Stimulated activated naive B cell treated with anti-CD40 and anti-IgM and Interleukin-4, amounts not matched to agents 10 μg/mL and 1 μg/mL and 100 μg/mL, for 72 hours (primary cell): ENCODE results near the gene RGS3.
"Not testable (repeated sequence)": the region's sequence is repeated elsewhere in the genome, so short reads cannot be mapped to it uniquely, and the experiment has no call there.

Experiments
- ATAC-seq, 2 donors: fragments of 150-1000 bp; cut with Tn5 transposase; replicated peaks; 2 replicates each; pipeline ENCODE4 v1.10.0; 2021; ENCODE audit warnings: moderate library complexity in 1 of 2
- DNase-seq: peaks from one replicate; pipeline ENCODE4 v3.0.0; 2021
- H3K27ac Mint-ChIP-seq: one replicate; pipeline ENCODE4 v1.8.0; 2022; ENCODE audit warnings: mild to moderate bottlenecking, mixed read lengths
- H3K27me3 Mint-ChIP-seq, 2 donors: one replicate each; pipeline ENCODE4 v1.8.0; 2022; ENCODE audit warnings: mixed read lengths in 2 of 2
- H3K36me3 Mint-ChIP-seq, 2 donors: one replicate each; pipeline ENCODE4 v1.8.0; 2022; ENCODE audit warnings: mixed read lengths in 2 of 2, mild to moderate bottlenecking in 1 of 2
- H3K4me1 Mint-ChIP-seq, 2 donors: one replicate each; pipeline ENCODE4 v1.8.0; 2022; ENCODE audit warnings: mixed read lengths in 2 of 2, mild to moderate bottlenecking in 1 of 2
- H3K4me3 Mint-ChIP-seq, 2 donors: one replicate each; pipeline ENCODE4 v1.8.0; 2022; ENCODE audit warnings: mild to moderate bottlenecking in 2 of 2, mixed read lengths in 2 of 2, moderate library complexity in 1 of 2
- H3K9me3 Mint-ChIP-seq, 2 donors: one replicate each; pipeline ENCODE4 v1.8.0; 2022; ENCODE audit warnings: mixed read lengths in 2 of 2, mild to moderate bottlenecking in 1 of 2

The RGS3 gene

DNA sequence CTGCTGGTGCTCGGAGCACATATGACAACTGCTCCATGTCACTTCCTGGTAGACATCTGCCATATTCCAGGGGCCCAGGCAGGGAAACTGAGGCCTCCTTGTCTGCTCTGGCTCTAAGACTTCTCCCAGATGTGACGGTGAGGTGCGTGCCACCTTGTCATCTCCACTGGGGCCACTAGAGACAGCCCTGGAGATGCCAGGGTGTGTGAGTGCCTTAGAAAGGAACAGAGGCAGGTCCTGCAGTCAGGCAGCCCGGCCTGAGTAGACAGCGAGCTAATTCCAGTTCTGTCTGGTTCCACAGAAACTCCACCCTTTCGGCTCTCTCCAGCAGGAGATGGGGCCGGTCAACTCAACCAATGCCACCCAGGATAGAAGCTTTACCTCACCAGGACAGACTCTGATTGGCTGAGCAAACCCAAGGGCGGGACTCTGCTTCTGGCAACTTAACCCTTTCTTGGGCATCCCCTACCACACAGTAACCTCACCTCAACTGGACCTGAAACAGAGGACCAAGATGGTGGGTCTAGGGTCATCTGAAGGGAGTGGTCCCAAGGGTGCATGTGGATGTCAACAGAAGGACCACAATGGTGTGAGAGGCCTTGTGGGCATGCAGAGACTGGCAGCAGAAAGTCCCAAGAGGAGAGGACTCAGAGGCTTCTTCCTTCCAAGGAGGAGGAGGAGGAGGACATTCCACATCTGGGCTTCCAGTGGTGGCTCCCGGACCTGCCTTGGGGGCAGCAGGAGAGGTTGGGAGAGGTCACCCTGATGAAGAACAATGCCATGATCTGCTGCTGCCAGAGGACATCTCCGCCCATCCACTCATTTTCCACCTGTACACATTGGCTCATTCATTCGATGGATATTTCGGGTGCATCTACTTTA lies 77.7 kb downstream of the RGS3 start:
- H3K9me3 Mint-ChIP-seq, result no peaks in the 10 kb centered on the region
- DNase-seq (no peak), ATAC-seq (no peak)
- no peak overlapping the region for H3K4me3 Mint-ChIP-seq
- H3K4me1 Mint-ChIP-seq, result peaks cover 0 to 1% of the 10 kb centered on the region in 2 donors
- no peak overlapping the region for H3K27ac Mint-ChIP-seq
- no peaks in the 10 kb centered on the region for H3K27me3 Mint-ChIP-seq
- peaks cover 4 to 7% of the 10 kb centered on the region in 2 donors for H3K36me3 Mint-ChIP-seq

DNA sequence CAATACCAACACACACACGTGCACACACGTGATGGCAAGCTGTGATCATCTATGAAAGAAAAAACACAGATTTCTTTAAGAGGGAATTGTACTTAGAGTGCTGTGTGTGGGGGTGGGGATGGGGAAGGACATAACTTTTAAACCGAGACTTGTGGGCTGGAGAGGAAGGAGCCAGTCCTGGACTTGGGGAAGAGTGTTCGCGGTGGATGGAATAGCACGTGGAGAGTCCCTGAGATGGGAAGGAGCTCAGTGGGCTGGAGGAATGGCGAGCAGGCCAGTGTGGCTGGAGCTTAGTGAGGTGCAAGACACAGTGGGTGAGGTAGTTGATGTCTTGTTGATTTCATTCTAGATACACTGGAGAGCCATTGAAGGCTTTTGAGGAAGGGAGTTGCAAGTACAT lies 78.5 kb downstream of the RGS3 start:
- H3K27ac Mint-ChIP-seq, result no peak overlapping the region
- H3K4me1 Mint-ChIP-seq, result peaks cover 0 to 1% of the 10 kb centered on the region in 2 donors
- H3K9me3 Mint-ChIP-seq, result no peaks in the 10 kb centered on the region
- DNase-seq (no peak), ATAC-seq (no peak)
- H3K36me3 Mint-ChIP-seq, result peaks cover 3 to 6% of the 10 kb centered on the region in 2 donors
- H3K27me3 Mint-ChIP-seq, result no peaks in the 10 kb centered on the region
- H3K4me3 Mint-ChIP-seq, result no peak overlapping the region

DNA sequence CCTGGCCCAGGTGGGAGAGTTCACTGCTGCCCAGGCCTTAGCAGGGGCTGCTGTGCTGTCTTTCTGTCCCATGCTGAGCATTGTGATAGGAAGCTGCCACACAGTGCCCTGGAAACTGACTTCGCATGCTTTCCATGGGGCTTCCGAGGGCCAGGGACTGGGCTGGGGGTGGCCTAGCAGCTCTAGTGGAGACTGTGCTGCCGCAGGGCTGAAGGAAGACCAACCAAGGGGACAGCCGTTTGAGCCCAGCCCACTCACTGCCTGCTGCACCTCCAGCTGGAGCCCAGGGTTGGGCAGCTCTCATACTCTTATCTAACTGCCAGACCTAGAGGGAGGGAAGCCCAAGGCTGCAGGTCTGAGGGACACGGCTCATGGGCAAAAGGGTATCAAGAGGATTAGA lies 79.2 kb downstream of the RGS3 start:
- Mint-ChIP-seq H3K27me3 (no peaks in the 10 kb centered on the region), H3K36me3 (peaks cover 0 to 3% of the 10 kb centered on the region in 2 donors), H3K9me3 (no peaks in the 10 kb centered on the region), H3K27ac (no peak overlapping the region), H3K4me1 (peaks cover 0 to under 1% of the 10 kb centered on the region in 2 donors), H3K4me3 (no peak overlapping the region)
- ATAC-seq, result no peak
- no peak for DNase-seq

DNA sequence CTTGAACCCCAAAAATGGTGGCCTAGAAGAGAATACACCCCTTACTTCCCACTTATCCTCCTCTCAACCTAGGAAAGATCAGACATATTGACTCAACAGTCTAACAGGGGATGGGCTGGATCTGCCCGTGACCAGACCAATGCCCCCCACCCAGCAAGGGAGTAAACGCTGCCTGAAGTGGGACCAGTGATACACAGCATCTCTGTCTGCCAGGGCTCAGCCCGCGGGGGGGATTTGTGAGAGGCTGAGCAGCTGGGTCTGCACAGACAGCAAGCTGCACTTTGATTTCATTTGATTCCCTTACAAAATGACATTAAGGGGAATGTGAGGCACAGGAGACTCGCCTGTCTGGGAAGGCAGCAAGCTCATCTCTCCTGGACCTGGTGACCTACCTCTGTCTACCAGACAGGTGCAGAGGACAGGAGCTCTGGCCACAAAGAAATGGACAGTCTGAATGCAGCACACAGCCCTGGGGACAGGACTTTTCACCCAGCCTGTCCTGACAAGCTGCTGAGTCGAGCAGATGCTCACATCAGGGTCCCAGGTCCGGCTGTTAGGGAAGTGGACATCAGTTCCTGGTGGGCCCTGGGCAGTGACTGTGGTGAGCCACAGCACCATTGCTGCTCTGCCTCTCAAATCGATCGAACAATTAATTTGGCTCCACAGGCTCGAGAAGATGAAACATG lies 79.9 kb downstream of the RGS3 start:
- DNase-seq (no peak), ATAC-seq (no peak)
- H3K4me1 Mint-ChIP-seq, result peaks cover 6 to 8% of the 10 kb centered on the region in 2 donors
- peaks cover 0 to 3% of the 10 kb centered on the region in 2 donors for H3K36me3 Mint-ChIP-seq
- no peak overlapping the region for H3K4me3 Mint-ChIP-seq
- H3K27me3 Mint-ChIP-seq, result no peaks in the 10 kb centered on the region
- no peaks in the 10 kb centered on the region for H3K9me3 Mint-ChIP-seq
- H3K27ac Mint-ChIP-seq, result no peak overlapping the region

DNA sequence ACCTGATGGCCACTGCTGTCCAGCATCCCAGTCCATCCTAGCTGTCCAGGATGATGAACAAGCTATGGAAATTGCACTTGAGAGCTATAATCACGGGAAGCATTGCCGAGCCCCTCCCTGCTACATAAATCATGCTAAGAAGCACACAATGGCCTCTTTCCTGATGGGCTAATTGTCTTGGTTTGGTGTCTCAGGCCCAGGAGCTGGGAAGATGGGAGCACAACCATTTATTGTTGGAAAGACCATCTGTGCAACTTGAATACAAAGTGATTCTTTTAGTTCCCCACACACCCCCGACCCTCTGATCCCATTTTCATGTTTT lies 80.4 kb downstream of the RGS3 start:
- DNase-seq (no peak), ATAC-seq (no peak)
- Mint-ChIP-seq H3K4me3 (no peak overlapping the region), H3K9me3 (no peaks in the 10 kb centered on the region), H3K27ac (no peak overlapping the region), H3K36me3 (peaks cover 0 to 3% of the 10 kb centered on the region in 2 donors), H3K27me3 (no peaks in the 10 kb centered on the region), H3K4me1 (peaks cover 9% of the 10 kb centered on the region in 2 donors)

DNA sequence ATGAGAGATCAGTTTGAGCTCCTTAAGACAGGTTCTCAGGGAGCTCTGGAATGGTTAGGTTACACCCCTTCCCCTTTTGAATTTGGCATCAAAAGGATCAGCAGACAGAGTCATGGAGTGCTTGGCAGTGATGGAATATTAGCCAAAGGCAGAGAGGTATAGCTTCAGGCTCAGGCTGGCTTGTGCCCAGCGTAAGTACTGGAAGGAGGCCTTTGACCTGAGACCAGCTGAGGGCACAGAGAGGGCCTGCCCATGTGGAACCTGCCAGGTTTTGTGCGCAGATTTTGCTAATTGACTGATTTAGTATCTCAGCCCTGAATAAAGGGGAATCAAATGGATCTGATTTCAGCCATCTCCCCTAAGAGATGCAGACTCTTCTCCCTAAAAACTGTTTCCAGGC lies 81.5 kb downstream of the RGS3 start:
- no peak overlapping the region for H3K4me3 Mint-ChIP-seq
- no peak overlapping the region for H3K27ac Mint-ChIP-seq
- peaks cover 9 to 11% of the 10 kb centered on the region in 2 donors for H3K4me1 Mint-ChIP-seq
- no peaks in the 10 kb centered on the region for H3K27me3 Mint-ChIP-seq
- no peaks in the 10 kb centered on the region for H3K9me3 Mint-ChIP-seq
- ATAC-seq (no peak), DNase-seq (no peak)
- peaks cover 0 to 3% of the 10 kb centered on the region in 2 donors for H3K36me3 Mint-ChIP-seq

DNA sequence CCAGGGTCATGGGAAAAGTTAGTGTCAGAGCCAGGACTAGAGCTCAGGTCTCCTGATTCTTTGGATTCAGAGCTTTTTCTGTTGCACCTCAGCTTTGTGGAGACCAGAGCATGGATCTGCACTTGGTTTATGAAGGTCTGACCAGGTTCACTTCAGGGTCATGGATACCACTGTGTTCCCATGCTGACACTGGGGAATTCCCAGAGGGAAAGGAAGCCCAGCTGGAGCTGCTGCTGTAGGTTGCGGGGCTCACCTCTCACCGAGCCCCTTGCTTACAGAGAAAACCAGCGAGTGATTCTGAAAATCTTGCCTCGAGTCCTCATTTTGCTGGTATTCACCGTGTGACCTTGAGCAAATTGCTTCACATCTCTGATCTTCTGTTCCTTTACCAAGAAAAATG lies 83.0 kb downstream of the RGS3 start:
- no peaks in the 10 kb centered on the region for H3K9me3 Mint-ChIP-seq
- DNase-seq (no peak), ATAC-seq (no peak)
- peaks cover 0 to 3% of the 10 kb centered on the region in 2 donors for H3K36me3 Mint-ChIP-seq
- H3K4me1 Mint-ChIP-seq, result peaks cover 9 to 11% of the 10 kb centered on the region in 2 donors
- H3K4me3 Mint-ChIP-seq, result no peak overlapping the region
- no peak overlapping the region for H3K27ac Mint-ChIP-seq
- no peaks in the 10 kb centered on the region for H3K27me3 Mint-ChIP-seq

DNA sequence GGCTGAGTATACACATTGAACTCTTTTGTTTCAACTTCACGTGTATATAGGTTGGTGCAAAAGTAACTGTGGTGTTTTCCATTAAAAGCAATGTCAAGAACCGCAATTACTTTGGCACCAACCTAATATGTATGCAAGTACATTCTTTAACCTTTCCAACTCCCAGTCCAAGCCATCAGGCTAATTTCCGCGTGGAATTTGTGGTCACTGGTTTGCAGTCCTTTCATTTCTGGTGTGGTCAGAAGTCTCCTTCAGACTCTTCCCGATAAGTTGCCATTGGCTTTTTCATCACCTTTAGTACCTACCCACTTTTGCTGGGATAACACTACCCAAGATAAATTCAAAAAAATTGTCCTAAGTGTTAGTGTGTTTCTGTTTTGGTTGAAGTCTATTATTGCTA lies 84.0 kb downstream of the RGS3 start:
- Mint-ChIP-seq H3K27ac (no peak overlapping the region), H3K4me3 (no peak overlapping the region), H3K36me3 (no peaks in the 10 kb centered on the region), H3K4me1 (peaks cover 9 to 11% of the 10 kb centered on the region in 2 donors), H3K27me3 (no peaks in the 10 kb centered on the region), H3K9me3 (no peaks in the 10 kb centered on the region)
- ATAC-seq (no peak), DNase-seq (no peak)

DNA sequence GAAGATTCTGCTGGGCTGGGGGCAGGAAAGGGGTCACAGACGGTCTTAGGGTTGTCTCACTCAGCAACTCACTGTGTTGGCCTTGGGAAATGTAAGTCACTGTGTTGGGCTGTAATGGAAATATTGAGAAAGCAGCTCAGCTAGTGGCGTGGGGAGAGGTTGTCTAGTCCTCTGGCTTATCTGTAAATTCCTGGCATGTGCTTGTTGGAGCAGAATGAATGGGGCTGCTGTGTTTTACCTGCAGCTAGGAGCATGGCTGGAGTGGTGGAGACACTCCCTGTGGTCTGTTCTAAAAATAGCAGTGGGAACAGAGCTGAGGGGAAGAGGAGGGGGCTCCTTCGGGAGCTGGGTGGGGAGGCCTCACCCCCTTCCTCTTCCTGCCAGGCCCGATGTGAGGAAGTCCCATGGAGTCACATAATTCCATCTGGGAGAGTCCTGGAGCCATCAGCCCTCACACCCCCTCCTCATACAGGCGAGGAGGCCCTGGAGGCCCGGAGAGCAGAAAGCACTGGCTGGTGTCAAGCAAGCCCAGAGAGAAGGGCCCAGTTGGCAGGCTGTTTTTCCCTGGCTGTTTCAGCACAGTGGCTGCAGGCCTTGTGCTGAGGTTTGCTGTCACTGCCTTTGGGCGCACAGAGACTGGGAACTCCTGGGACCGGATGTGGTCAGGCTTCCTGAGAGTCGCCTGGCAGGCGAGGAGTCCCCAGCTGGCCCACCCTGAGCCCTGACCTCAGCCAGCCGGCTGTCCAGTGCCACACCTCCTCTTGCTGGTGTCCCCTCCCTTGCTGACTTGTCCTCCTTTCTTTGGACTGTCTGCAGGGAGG lies 84.9 kb downstream of the RGS3 start:
- Mint-ChIP-seq H3K36me3 (no peaks in the 10 kb centered on the region), H3K27me3 (no peaks in the 10 kb centered on the region), H3K9me3 (no peaks in the 10 kb centered on the region), H3K4me1 (peaks cover 9 to 11% of the 10 kb centered on the region in 2 donors), H3K27ac (peak overlapping the region; percentile 22), H3K4me3 (no peak overlapping the region)
- DNase-seq (no peak), ATAC-seq (peak; percentile 49 to 74)

DNA sequence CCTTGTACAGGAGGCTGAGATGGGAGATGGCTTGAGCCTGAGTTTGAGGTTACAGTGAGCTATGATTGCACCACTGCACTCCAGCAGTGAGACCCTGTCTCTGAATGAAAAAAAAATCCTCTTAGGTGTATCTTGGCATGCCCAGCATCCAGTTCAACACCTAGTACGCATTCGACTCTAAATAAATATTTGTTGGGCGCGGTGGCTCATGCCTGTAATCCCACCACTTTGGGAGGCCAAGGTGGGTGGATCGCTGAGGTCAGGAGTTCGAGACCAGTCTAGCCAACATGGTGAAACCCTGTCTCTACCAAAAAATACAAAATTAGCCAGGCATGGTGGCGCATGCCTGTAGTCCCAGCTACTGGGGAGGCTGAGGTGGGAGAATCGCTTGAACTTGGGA lies 86.4 kb downstream of the RGS3 start:
- not testable (repeated sequence) for ATAC-seq

DNA sequence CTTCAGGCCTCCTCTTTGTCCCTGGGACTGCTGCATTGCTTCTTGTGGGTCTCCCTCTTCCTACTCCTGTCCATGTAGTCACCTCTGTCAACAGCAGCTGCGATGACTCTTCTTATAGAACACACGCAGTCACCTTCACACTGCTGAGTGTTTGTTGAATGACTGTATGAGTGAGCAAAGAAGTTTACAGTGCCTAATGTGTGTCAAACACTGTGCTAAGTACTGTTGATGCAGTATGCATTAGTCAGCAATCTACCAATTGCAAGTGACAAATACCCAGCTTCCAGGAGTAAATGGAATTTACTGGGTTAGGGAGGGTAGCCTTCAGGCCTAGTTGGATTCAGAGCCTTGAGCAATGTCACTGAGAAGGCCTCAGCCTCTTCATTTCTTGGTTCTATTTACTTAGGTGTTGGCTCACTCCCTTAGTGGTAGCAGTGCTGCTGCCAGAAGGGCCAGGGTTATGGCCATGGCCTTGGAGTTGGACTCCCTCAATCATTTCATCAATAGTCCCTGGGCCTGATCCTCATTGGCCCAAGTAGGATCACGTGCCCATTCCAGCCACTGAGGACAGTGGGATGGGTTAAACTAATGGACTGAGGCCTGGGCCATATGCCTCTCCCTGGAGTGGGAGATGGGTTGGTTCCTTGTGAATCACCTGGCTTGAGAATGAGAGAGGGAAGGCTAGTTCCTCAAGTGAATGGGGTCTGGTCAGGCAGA lies 93.5 kb downstream of the RGS3 start:
- peaks cover 0 to 1% of the 10 kb centered on the region in 2 donors for H3K4me1 Mint-ChIP-seq
- no peak for ATAC-seq
- H3K36me3 Mint-ChIP-seq, result no peaks in the 10 kb centered on the region
- H3K27me3 Mint-ChIP-seq, result no peaks in the 10 kb centered on the region
- no peak overlapping the region for H3K4me3 Mint-ChIP-seq
- H3K27ac Mint-ChIP-seq, result peak overlapping the region; percentile 20
- no peaks in the 10 kb centered on the region for H3K9me3 Mint-ChIP-seq
- DNase-seq, result no peak

More for the DNA sequence above, 86.4 kb downstream of the RGS3 start:
- peaks cover 9 to 11% of the 10 kb centered on the region in 2 donors for H3K4me1 Mint-ChIP-seq
- H3K27me3 Mint-ChIP-seq, DNase-seq, H3K27ac Mint-ChIP-seq, H3K4me3 Mint-ChIP-seq, H3K36me3 Mint-ChIP-seq, H3K9me3 Mint-ChIP-seq: not testable (repeated sequence)

DNA sequence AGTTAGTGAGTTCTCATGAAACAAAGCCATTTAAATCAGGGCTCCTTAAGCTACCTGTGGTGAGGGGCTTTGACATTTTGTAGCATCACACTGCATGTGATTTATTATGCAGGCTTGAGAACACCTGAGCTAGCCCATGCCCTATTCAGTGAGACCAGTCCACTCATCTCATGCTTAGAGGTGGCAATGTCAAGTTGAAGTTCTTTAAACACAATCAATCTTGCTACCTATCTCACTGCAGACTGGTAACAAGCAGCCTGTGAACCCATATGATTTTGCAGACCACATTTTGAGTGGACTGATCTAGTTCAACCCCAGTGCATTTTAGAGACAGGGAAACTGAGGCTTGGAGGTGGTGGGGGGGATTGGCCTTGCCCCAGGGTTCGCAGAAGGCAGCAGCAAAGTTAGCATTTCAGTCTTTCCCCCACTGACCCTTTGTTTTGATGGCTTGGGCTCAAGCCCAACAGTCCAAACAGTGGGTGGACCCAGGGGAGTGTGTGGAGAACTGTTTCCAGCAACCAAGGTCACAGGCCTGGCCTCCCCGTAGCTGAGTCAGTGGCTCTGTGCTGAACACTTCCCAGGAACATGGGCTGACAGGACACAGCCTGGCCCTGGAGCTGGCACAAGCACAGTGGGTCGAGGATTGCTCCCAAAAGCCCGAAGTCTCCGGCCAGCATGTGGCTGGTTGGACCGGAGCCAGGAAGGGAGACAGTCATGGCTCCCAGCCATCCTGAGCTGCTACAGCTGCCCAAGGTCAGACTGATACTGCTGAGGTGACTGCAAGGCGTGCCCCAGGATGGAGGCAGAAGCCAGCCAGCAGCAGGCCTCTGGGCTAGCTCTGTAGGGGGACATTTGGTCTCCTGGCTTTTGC lies 95.3 kb downstream of the RGS3 start:
- no peak for DNase-seq
- Mint-ChIP-seq H3K4me1 (peaks cover 0 to 3% of the 10 kb centered on the region in 2 donors), H3K9me3 (no peaks in the 10 kb centered on the region), H3K36me3 (no peaks in the 10 kb centered on the region), H3K27me3 (no peaks in the 10 kb centered on the region), H3K27ac (no peak overlapping the region), H3K4me3 (no peak overlapping the region)
- no peak for ATAC-seq
